Measurements from ENCODE around the gene KLHL28.

DNA sequence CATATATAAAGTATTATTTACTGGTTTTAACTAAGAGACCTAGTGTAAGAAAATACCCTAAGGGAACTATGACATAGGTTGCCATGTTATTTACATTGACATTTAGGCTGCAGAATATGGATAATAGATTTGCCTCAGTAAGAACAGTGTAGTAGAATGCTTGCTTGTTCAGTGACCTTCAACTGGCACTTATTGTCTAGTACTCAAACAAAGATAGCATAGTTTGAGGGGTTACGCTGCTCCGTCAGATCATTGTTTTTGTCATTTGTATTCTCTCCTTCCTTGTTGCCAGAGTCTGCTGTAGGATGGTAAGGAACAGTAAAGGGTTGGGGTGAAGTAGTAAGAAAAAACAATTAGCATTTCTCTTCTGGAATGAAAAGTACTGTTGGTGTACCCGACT, 33.4 kb upstream of the KLHL28 start:
- TF ChIP-seq, protein P1, sequence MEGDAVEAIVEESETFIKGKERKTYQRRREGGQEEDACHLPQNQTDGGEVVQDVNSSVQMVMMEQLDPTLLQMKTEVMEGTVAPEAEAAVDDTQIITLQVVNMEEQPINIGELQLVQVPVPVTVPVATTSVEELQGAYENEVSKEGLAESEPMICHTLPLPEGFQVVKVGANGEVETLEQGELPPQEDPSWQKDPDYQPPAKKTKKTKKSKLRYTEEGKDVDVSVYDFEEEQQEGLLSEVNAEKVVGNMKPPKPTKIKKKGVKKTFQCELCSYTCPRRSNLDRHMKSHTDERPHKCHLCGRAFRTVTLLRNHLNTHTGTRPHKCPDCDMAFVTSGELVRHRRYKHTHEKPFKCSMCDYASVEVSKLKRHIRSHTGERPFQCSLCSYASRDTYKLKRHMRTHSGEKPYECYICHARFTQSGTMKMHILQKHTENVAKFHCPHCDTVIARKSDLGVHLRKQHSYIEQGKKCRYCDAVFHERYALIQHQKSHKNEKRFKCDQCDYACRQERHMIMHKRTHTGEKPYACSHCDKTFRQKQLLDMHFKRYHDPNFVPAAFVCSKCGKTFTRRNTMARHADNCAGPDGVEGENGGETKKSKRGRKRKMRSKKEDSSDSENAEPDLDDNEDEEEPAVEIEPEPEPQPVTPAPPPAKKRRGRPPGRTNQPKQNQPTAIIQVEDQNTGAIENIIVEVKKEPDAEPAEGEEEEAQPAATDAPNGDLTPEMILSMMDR (IDR thresholded peaks at IDR 0.05), result no peak
- no peak for TF ChIP-seq ZFX (IDR thresholded peaks at IDR 0.05; ENCODE audit: borderline replicate concordance)
